Chondrocyte (in vitro differentiated cells): Measurements from ENCODE around the gene CXCL5. TPM values are rescaled to one million over a fixed set of nuclear protein-coding genes. Genes with fewer than 3 reads are reported as not detected.

Experiments used
- DNase-seq: peaks from one replicate; pipeline ENCODE4 v3.0.0; 2021; ENCODE audit warnings: mixed read lengths, low spot score
- H3K27ac Mint-ChIP-seq: one replicate; pipeline ENCODE4 v1.8.0; 2021; ENCODE audit warnings: mild to moderate bottlenecking, moderate library complexity, mixed read lengths; ENCODE audit not compliant: unreplicated experiment
- H3K27me3 Mint-ChIP-seq: 2 replicates; pipeline ENCODE4 v1.8.0; 2021; ENCODE audit warnings: low read depth, mixed read lengths
- H3K36me3 Mint-ChIP-seq: 2 replicates; pipeline ENCODE4 v1.8.0; 2021; ENCODE audit warnings: low read depth, mixed read lengths
- H3K4me1 Mint-ChIP-seq: 2 replicates; pipeline ENCODE4 v1.8.0; 2021; ENCODE audit warnings: low read depth, mild to moderate bottlenecking, mixed read lengths
- H3K4me3 Mint-ChIP-seq: one replicate; pipeline ENCODE4 v1.8.0; 2021; ENCODE audit warnings: mild to moderate bottlenecking, moderate library complexity, mixed read lengths; ENCODE audit not compliant: unreplicated experiment
- H3K9me3 Mint-ChIP-seq: 2 replicates; pipeline ENCODE4 v1.8.0; 2021; ENCODE audit warnings: low read depth, mixed read lengths
- CTCF ChIP-seq: fragments of 200-600 bp; sonication (generic); IDR thresholded peaks from 2 replicates; pipeline ENCODE4 v1.5.0; 2021; ENCODE audit warnings: antibody characterized with exemption, mild to moderate bottlenecking, moderate library complexity
- total RNA-seq: library from RNA; stranded (reverse); gene quantifications from 3 replicates; pipeline ENCODE4 v1.2.1, GENCODE V29; 2021

The CXCL5 gene
- total RNA-seq, 1 donor from 2014 or later: not detected

DNA sequence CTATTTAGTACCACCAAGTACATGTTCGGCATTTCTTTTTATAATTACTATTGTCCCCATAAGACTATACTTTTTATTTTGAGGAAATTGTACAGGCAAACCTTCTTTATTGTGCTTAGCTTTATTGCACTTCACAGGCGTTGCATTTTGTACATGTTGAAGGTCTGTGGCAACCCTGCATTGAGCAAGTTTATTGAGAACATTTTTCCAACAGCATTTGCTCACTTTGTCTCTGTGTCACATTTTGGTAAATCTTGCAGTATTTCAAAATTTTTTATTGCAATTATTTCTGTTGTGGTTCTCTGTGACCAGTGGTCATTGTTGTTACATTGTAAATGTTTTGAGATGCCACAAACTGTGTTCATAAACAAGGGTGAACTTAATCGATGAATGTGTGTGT is 10.8 kb upstream of the CXCL5 start:
- H3K27ac Mint-ChIP-seq: no peak overlapping the region
- peaks cover 7% of the 10 kb centered on the region for H3K9me3 Mint-ChIP-seq
- H3K4me3 Mint-ChIP-seq: no peak overlapping the region
- DNase-seq: no peak
- TF ChIP-seq CTCF: no peak
- peaks cover 1% of the 10 kb centered on the region for H3K36me3 Mint-ChIP-seq
- peaks cover 11% of the 10 kb centered on the region for H3K4me1 Mint-ChIP-seq
- H3K27me3 Mint-ChIP-seq: peaks cover 20% of the 10 kb centered on the region

GRCh38 chr4:74006009-74006476 is 7.6 kb upstream of the CXCL5 start:
- Mint-ChIP-seq H3K27me3 (peaks cover 22% of the 10 kb centered on the region), H3K27ac (no peak overlapping the region), H3K36me3 (peaks cover 3% of the 10 kb centered on the region), H3K4me1 (peaks cover 11% of the 10 kb centered on the region), H3K4me3 (no peak overlapping the region), H3K9me3 (peaks cover 7% of the 10 kb centered on the region)
- no peak for DNase-seq
- TF ChIP-seq CTCF: no peak

DNA sequence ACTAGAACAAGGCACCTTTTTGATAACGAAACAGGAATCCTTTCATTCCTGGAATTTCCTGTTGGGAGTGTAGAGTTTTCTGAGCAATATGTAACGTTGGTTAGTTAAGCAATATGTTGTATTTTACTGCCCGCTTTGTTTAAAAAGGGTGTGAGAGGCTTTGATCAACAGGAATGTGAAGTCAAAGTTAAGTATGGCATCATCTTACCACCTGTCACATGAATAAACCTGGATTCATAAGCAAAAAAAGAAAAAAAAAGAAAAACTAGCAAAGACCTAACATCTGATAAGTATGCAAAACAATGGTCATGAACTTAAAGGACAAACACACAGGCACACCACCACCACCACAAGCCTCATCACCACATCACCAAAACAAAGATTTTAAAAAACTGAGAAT is 7.1 kb upstream of the CXCL5 start:
- H3K4me3 Mint-ChIP-seq: no peak overlapping the region

DNA sequence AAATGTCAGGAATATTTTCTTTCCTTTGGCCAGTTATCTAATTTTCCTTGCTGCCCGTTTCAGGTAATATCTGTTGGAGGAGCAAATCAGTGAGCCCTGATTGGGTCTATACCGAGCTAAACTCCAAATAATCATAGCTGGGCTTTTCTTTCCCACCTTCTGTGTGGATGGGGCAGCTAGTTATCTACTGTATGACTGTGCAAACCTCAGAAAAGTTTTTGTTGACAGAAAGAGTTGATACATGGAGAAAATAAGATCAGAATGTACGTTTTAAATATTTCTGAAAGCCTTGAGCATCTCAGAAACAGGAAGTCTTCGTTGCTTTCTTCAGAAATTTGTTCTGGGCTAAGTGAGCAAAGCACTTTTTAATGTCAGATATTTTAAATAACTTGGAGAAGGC is 6.2 kb upstream of the CXCL5 start:
- no peak overlapping the region for H3K27ac Mint-ChIP-seq
- H3K9me3 Mint-ChIP-seq: peaks cover 3% of the 10 kb centered on the region
- no peak overlapping the region for H3K4me3 Mint-ChIP-seq
- no peak for DNase-seq
- peaks cover 11% of the 10 kb centered on the region for H3K4me1 Mint-ChIP-seq
- H3K36me3 Mint-ChIP-seq: peaks cover 2% of the 10 kb centered on the region
- peaks cover 23% of the 10 kb centered on the region for H3K27me3 Mint-ChIP-seq
- no peak for TF ChIP-seq CTCF

More for the DNA sequence above, 7.1 kb upstream of the CXCL5 start:
- H3K27ac Mint-ChIP-seq: no peak overlapping the region
- H3K4me1 Mint-ChIP-seq: peaks cover 11% of the 10 kb centered on the region
- DNase-seq: no peak
- peaks cover 3% of the 10 kb centered on the region for H3K36me3 Mint-ChIP-seq
- TF ChIP-seq CTCF: no peak
- peaks cover 5% of the 10 kb centered on the region for H3K9me3 Mint-ChIP-seq
- H3K27me3 Mint-ChIP-seq: peaks cover 18% of the 10 kb centered on the region

DNA sequence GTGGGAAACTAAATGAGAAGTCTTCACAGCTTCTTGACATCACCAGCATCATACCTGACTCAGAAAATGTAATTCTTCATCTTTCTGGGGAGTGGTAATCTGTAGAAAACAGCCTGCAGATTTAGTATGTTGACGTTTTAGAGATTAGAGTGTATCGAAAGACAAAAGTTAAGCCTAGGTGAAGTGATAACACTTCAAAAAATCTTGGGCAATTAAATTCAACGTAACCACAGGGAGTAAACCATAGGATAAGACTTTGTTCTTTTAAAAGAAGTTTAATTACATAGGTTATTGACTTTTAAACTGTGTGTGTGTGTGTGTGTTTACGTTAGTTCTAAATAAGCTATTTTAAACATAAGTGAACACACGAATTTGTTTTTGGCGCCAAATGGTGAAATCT is 1.8 kb upstream of the CXCL5 start:
- no peak for TF ChIP-seq CTCF
- no peak overlapping the region for H3K27ac Mint-ChIP-seq
- no peak overlapping the region for H3K4me3 Mint-ChIP-seq
- peaks cover 3% of the 10 kb centered on the region for H3K9me3 Mint-ChIP-seq
- H3K36me3 Mint-ChIP-seq: peaks cover 2% of the 10 kb centered on the region
- peaks cover 42% of the 10 kb centered on the region for H3K27me3 Mint-ChIP-seq
- H3K4me1 Mint-ChIP-seq: peaks cover 13% of the 10 kb centered on the region
- no peak for DNase-seq
